ENCODE measurements around the gene LSM14B. TPM values are rescaled to one million over a fixed set of nuclear protein-coding genes. Genes with fewer than 3 reads are reported as not detected.

Gene LSM14B
- total RNA-seq, 4 donors from 2014 or later = 27.1 to 35.5 (median 33.3) TPM

DNA sequence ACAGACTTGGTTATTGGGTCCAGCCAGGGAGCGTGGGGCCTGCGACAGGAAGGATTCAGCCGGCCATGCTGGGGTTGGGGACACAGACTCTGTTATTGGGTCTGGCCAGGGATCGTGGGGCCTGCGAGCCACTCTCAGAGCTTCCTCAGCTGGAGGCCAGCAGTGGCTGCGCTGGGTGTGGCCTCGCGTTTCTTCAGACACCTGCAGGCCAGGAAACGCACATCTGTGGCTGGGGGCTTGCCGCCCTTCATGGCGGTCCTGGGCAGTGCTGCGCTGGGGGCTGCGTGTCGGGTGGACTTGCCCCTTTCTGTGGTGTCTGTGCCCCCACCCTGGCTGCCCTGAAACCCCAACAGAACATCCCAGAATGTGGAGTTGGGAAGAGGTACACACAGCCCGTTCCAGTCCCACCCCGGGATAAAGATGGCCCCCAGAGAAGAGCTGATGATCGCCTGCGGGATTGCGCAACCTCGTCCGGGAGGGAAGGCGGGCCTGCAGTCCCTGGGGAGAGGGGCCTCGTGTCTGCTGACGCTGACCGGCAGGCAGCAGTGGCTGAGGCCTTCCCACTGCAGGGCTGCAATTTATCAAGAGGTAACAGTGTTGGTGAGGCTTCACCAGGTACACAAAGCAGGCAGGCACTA lies 43.6 kb downstream of the LSM14B start:
- DNase-seq = no peak
- TF ChIP-seq CTCF (IDR thresholded peaks at IDR 0.05) (no peak), POLR2A (IDR thresholded peaks at IDR 0.05) (no peak)
- Histone ChIP-seq H3K27ac (no peak overlapping the region), H3K36me3 (peaks cover 0 to 76% (median 0%) of the 10 kb centered on the region in 3 donors), H3K9me3 (no peaks in the 10 kb centered on the region), H3K27me3 (no peaks in the 10 kb centered on the region), H3K4me1 (no peaks in the 10 kb centered on the region), H3K4me3 (no peak overlapping the region)

- H3K4me1 ChIP-seq = no peaks in the 10 kb centered on the region
- H3K9me3 ChIP-seq = no peaks in the 10 kb centered on the region
- peaks cover 0 to 60% (median 0%) of the 10 kb centered on the region in 3 donors for H3K36me3 ChIP-seq
- H3K27me3 ChIP-seq = no peaks in the 10 kb centered on the region
- DNase-seq = no peak
- TF ChIP-seq POLR2A (IDR thresholded peaks at IDR 0.05) (no peak), CTCF (IDR thresholded peaks at IDR 0.05) (no peak)
- H3K27ac ChIP-seq = no peak overlapping the region
- no peak overlapping the region for H3K4me3 ChIP-seq
Observed at GRCh38 chr20:62167474-62167873, 45.2 kb downstream of the LSM14B start.

GRCh38 chr20:62168061-62168460 lies 45.8 kb downstream of the LSM14B start:
- Histone ChIP-seq H3K36me3 (peaks cover 0 to 60% (median 0%) of the 10 kb centered on the region in 3 donors), H3K4me3 (no peak overlapping the region), H3K27ac (no peak overlapping the region), H3K9me3 (no peaks in the 10 kb centered on the region), H3K27me3 (no peaks in the 10 kb centered on the region), H3K4me1 (no peaks in the 10 kb centered on the region)
- DNase-seq = no peak
- TF ChIP-seq CTCF (IDR thresholded peaks at IDR 0.05) (no peak), POLR2A (IDR thresholded peaks at IDR 0.05) (no peak)

DNA sequence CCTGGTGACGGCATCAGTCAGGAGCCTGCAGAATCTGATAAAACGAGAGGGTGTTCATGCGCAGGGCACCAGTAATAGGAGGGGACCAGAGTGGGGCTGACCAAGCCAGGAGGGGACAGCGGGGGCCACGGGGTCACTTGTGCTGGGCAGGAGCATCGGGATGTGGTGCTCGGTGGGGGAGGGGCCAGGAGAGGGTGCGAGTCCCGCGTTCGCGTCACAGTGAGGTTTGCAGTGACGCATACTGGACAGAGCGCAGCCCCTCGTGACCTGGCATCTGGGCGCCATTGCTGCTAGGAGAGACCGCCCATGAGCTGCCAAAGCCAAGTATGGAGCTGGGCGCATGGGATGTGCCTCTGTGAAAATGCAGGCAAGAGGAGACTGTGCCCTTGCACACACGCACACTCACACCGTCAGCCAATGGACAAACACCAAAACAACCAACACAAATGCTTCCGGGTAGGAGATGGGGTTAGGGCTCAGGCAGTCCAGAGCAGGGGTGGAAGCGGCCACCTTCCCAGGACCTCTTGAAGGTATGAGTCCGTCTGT lies 46.7 kb downstream of the LSM14B start:
- no peaks in the 10 kb centered on the region for H3K9me3 ChIP-seq
- no peaks in the 10 kb centered on the region for H3K27me3 ChIP-seq
- no peak overlapping the region for H3K4me3 ChIP-seq
- H3K27ac ChIP-seq = no peak overlapping the region
- peaks cover 0 to 52% (median 0%) of the 10 kb centered on the region in 3 donors for H3K36me3 ChIP-seq
- TF ChIP-seq POLR2A (IDR thresholded peaks at IDR 0.05) (no peak), CTCF (IDR thresholded peaks at IDR 0.05) (no peak)
- no peaks in the 10 kb centered on the region for H3K4me1 ChIP-seq
- DNase-seq = no peak

DNA sequence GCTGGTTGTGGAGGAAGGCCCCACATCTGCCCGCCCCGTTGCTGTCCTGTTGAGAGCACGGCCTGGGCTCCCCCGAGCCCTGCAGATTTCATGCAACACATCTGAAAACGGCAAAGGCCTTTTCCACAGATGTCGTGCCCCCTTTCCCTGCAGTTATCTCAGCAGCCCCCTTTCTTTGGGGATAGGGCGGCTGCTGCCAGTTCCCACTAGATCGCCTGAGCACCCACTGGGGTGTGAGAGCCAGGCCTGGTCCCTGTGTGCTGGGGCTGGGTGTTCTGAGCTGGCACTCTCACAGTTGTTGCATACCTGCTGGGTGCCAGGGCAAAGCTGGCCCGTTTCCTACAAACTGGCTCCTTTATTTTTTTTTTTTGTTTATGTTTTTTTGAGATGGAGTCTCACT lies 48.3 kb downstream of the LSM14B start:
- no peak for DNase-seq
- Histone ChIP-seq H3K9me3 (no peaks in the 10 kb centered on the region), H3K27me3 (no peaks in the 10 kb centered on the region), H3K27ac (no peak overlapping the region), H3K36me3 (peaks cover 0 to 45% (median 0%) of the 10 kb centered on the region in 3 donors), H3K4me1 (no peaks in the 10 kb centered on the region), H3K4me3 (no peak overlapping the region)
- no peak for TF ChIP-seq CTCF (IDR thresholded peaks at IDR 0.05)
- no peak for TF ChIP-seq POLR2A (IDR thresholded peaks at IDR 0.05)

All from Peyer's patch (tissue), 4 donors.